Activated naive CD4-positive, alpha-beta T cell (primary cell): ENCODE measurements around the gene MACF1.

Source experiments
- DNase-seq, 4 experiments: peaks; one replicate each; lab custom pipeline; 2025; lab: John Stamatoyannopoulos, UW

Gene MACF1

DNA sequence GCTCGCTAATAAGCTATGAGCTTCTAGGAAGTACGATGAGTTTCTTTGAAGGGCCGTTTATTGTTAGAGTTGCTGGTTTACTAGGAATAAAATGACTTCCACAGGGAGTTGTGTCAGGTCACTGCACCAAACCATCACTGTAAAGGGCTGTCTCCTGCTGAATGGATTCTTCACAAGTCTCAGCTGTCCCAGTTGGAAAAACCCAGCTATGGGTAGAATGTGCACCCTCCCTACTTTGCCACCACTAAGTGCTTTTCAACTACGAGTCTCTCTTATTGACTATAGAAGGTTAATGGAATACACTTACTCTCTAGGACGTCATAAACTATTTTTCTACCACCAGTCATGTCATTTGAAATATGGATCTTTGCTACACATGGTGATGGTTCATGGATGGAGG lies 192.2 kb downstream of the MACF1 start:
- no peak for DNase-seq

DNA sequence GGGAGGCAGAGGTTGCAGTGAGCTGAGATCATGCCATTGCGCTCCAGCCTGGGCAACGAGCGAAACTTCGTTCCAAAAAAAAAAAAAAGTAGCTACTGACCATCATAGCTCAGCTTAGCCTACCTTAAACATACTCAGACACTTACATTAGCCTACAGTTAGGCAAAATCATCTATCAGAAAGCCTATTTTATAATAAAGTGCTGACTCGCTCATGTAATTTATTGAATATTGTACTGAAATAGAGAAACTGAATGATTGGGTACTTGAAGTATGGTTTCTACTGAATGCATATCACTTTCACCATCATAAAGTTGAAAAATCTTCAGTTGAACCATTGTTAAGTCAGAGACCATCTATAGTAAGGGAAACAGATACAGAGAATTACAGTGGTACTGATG lies 193.0 kb downstream of the MACF1 start:
- no peak for DNase-seq

- no peak for DNase-seq
Measured at GRCh38 chr1:39398278-39399021, 194.0 kb downstream of the MACF1 start.

DNA sequence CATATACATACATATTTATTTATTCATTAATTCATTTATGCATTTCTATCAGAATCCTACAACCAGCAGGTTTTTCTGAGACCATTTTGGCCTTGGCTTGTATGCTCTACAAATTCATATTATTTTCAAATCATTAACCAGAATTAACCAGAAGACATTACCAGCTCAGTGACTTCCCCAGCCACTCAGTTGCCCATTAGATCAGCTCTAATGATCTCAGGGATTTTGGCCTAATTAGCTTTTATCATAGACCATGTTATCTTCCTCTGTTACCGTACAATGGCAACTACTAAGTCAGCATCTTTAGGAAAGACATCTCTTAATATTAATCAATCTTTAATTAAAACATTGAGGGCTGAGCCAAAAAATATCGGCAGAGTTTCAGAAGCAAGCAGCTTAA lies 196.6 kb downstream of the MACF1 start:
- no peak for DNase-seq

- DNase-seq, result no peak
Measured at GRCh38 chr1:39404876-39405275, 200.4 kb downstream of the MACF1 start.

DNA sequence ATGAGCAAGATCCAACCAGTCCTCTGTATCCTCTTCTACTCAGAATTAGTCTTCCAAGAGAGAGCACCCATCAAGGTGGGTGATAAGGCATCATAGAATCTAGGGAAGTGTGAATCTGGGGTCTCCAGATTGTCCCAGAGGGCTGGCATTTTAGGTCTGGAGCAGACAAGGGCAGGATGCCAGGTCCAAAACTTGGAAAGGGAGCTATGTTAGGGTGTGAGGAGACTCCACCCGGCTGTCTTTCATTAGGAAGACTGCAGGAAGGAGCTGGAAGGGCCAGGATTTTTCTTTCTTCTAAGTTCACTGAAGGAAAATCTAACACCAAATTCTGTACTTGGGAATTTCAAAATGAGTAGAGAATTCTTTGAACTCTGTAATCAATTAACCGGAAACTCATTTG lies 200.9 kb downstream of the MACF1 start:
- no peak for DNase-seq

GRCh38 chr1:39406533-39407450 lies 202.3 kb downstream of the MACF1 start:
- no peak for DNase-seq

DNA sequence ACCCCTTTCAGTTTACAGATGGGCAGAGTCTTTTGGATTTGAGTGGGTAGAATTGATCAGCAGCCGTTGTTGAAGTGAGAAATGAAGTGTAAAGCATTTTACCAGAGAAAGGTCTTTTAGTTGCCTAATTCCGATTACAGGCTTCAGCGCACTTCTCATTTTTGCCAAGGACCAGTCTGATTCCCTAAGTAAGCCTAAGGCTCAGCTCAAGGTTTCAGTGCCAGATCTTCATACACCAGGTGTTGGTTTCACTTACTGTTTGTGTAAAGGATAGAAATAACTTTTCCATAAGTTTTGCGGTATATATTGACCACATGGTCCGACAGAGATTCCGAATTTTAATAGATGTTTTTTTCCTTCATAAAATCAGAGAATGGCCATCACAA lies 203.0 kb downstream of the MACF1 start:
- DNase-seq, result no peak

DNA sequence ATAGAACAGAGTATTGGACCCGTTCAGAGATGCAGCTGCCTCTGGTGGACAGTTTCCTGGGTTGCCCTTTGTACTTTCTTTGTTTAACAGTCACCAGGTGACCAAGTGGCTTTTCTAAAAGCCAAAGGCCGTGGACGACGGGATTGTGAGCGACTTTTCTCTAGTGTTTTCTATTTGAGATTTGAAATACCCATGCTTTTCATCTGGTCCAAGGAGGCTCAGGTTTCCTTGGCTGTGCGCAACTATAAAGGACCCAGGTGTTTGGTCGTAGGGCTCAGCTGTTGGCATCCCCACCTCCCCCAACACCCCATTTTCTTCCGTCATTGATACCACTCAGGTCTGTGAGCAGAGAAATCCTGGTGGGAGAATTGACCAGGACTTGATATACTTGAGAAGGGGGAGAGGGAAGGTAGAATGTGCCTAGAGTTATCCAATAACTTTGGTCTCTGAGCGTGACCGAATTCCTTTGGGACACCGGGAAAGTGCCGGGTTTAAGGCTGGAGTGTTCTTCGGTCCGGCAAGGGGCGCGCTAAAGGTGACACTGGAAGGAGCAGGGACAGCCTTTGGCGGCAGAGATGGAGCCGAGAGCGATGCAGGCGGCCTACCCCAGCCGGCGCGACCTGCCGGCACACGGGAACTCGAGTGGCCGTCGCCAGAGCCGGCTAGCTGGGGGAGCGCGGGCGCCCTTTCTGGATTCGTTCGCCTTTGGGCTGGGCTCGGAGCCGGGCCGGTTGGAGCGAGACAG lies 203.6 kb downstream of the MACF1 start:
- no peak for DNase-seq

GRCh38 chr1:39408641-39409054 lies 204.2 kb downstream of the MACF1 start:
- DNase-seq, result peak; percentile 44 to 85 (median 57)

DNA sequence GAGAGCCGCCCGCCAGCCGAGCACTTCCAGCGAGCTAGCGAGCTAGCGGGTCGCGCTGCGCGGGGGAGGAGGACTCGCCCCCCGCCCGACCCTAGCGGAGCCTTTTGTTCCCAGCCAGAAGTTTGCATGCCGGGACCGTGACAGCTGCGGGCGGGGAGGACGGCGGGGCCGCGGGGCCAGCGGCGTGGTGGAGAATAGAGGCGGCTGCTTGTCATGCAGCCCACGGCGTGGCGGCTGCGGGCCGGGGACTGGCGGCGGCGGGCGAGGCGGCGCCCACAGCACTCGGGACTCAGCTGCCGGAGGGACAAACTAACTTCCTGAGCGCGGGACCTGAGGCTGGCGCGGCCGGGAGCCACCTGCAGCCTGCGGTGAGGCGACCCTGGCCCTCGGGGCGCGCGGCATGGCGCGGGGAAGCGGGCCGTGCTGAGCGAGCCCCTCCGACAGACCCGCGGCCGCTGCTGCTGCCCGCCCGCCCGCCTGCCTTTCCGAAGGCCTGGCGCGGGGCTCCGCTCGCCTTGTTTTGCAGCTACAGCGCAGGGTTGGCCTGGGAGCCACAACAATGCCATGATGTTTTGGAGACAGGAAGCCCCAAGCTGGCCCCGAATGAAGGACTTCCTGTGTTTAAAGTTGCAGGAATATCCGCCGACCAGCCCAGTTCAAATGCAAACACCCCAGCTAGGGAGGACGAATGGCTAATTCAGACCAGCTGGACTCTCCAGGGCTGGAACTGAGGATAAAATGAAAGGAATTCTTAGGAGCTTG lies 204.7 kb downstream of the MACF1 start:
- DNase-seq, result no peak

DNA sequence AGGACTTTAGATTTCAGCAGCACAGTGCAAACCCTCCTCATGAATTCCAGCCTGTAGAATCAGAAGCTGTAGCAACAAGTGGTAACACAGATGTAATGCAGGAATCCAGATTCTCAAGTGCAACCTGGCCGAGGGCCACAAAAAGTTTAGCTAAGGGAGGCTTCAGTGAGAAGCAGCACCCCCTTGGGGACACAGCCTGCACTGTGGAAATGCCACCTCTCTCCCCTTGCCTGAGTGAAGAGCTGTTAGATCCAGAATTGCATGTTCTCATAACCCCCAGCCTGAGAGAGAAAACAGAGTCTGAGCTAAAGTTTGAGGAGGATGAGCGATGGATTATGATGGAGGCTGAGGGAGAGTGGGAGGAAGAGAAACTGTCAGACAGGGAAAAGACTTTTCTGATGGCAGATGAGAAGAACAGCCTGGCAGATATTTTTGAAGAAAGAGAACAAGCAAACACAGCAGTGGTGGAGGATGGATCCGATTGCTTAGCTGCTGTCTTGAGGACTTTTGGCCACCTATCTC lies 206.5 kb downstream of the MACF1 start:
- peak in 2 of 4 experiments; percentile 42 to 60 for DNase-seq

DNA sequence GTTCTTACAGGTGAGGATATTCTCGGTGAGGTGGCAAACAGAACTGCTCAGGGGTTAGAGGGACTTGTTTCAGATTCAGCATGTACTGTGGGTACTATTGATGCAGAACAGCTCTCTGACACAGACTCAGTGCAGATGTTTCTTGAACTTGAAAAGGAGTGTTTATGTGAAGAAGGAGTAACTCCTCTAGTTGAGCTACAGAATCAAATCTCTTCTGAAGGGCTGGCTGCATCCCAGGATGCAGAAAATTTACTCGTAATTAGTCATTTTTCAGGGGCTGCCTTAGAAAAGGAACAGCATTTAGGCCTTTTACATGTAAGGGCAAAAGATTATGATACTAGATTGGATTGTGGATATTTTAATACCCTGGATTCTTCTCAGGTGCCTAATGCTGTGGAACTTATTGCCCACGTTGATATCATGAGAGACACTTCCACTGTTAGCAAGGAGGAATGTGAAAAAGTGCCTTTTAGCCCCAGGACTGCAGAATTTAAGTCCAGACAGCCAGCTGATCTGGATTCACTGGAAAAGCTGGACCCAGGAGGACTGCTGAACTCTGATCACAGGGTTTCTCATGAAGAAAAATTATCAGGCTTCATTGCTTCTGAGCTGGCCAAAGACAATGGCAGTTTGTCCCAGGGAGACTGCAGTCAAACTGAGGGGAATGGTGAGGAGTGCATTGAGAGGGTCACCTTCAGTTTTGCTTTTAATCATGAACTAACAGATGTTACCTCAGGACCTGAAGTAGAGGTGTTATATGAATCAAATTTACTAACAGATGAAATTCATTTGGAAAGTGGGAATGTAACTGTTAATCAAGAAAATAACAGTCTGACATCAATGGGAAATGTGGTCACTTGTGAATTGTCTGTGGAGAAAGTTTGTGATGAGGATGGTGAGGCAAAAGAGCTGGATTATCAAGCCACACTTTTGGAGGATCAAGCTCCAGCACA lies 207.3 kb downstream of the MACF1 start:
- DNase-seq, result no peak

DNA sequence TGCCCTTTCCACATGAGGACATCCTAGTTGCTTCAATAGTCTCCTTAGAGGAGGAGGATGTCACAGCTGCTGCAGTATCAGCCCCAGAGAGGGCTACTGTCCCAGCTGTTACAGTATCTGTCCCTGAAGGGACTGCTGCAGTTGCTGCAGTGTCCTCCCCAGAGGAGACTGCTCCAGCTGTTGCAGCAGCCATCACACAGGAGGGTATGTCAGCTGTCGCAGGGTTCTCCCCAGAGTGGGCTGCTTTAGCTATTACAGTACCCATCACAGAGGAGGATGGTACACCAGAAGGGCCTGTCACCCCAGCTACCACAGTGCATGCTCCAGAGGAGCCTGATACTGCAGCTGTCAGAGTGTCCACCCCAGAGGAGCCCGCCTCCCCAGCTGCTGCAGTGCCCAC lies 208.4 kb downstream of the MACF1 start:
- no peak for DNase-seq

DNA sequence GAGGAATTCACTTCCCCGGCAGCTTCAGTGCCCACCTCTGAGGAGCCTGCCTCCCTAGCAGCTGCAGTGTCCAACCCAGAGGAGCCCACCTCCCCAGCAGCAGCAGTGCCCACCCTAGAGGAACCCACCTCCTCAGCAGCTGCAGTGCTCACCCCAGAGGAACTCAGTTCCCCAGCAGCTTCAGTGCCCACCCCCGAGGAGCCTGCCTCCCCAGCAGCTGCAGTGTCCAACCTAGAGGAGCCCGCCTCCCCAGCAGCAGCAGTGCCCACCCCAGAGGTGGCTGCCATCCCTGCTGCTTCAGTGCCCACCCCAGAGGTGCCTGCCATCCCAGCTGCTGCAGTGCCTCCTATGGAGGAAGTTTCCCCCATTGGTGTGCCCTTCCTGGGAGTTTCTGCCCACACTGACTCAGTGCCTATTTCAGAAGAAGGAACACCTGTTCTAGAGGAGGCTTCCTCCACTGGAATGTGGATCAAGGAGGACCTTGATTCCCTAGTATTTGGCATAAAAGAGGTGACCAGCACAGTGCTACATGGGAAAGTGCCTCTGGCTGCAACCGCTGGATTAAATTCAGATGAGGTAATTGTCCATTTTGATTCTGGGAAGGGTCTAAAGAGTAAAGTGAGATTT lies 209.5 kb downstream of the MACF1 start:
- no peak for DNase-seq

- DNase-seq, result no peak
Measured at GRCh38 chr1:39415553-39415952, 211.1 kb downstream of the MACF1 start.

GRCh38 chr1:39416609-39417008 lies 212.1 kb downstream of the MACF1 start:
- DNase-seq, result no peak

- no peak for DNase-seq
Measured at GRCh38 chr1:39418236-39418635, 213.7 kb downstream of the MACF1 start.

DNA sequence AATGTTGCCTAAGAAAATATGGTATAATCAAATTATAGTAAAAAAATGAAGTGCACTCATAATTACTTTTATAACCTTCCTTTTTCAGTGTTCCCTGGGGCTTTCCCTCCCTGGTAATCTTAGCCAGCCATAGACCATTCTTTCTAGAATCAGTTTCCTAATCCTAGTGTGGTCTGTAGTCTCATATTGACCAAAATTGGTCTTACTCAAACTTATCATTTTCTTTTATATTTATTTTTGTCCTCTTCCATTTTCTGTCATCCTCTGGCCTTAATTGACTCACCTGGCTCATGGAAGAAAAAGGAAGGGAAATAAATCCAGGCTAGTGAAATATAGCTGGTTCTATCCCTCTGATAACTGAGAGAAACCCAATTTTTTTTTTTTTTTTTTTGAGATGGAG lies 216.0 kb downstream of the MACF1 start:
- no peak for DNase-seq

GRCh38 chr1:39422614-39423013 lies 218.1 kb downstream of the MACF1 start:
- no peak for DNase-seq
